Measurements from ENCODE around the gene ZNF135. TPM values are rescaled to one million over a fixed set of nuclear protein-coding genes. Genes with fewer than 3 reads are reported as not detected.
A peak's percentile ranks its signal among the peaks of the same experiment; 100 is the strongest.

Gene ZNF135
- total RNA-seq, result under 1 TPM; 0.27 to 0.48 (median 0.37) TPM

DNA sequence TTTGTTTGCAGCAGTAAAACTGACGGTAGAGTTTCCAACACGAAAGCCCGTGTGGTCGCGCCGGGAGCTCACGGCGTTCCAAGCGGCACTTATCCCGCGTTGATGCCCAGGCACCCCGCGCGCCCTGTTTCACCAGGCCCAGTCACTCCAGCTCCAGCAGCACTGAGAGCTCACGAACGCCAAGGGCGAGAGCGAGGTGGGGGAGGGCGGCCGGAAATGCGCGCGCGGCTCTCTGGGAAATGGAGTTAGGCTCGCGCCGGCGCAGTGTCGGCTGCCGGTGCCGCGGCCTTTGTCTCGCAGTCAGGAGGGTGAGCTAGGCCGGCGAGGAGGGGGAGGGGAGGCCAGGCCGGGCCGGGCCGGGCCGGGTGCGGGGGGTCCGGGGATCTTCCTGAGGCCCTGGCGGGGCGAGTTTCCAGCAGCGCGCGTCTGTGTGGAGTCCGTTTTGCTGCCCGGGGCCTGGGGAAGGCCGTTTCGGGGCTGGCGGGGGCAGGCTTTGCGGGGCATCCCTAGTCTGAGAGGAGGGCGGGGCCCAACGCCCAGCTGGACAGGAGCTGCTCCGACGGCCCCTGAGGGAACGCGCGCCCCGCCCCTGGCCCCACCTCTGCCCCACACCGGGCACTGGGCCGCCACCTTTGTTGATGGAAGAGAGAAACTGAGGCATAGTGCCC is at the start of gene ZNF135:
ZNF135 (plus strand) TSS at position 280 of the 668 bp plus-strand sequence. CDS start 721 bp downstream, outside the sequence.
- Mint-ChIP-seq H3K4me3 (peak within 1 kb of the TSS; percentile 64), H3K36me3 (ENCODE audit: insufficient read depth) (peaks cover 11% of the 10 kb centered on the region), H3K27me3 (ENCODE audit: low read depth) (peaks cover 28% of the 10 kb centered on the region), H3K9me3 (peaks cover 38% of the 10 kb centered on the region), H3K4me1 (ENCODE audit: low read depth) (peaks cover 3% of the 10 kb centered on the region)
- peak; percentile 47 for DNase-seq
- peak; percentile 86 to 88 for ATAC-seq

DNA sequence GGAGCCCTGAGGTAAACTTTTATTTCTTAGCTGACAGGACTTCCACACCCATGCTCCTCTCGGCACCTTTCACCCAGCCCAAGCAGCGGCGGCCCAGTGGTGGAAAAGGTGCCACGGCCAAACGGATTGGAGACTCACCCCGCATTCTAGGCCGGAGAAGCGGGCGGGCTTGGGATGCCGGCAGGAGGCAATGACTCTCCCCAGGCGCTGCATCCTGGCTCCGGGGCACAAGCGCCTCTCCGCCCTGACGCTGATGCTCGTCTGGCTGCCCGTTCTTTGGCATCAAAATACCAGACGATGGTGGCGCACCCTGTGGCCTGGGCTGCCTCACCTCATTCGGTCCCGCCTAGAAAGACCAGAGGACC is 49.8 kb upstream of the ZNF135 start:
- H3K4me3 Mint-ChIP-seq, result no peak overlapping the region
- peaks cover 51% of the 10 kb centered on the region for H3K9me3 Mint-ChIP-seq
- ATAC-seq, result no peak

DNA sequence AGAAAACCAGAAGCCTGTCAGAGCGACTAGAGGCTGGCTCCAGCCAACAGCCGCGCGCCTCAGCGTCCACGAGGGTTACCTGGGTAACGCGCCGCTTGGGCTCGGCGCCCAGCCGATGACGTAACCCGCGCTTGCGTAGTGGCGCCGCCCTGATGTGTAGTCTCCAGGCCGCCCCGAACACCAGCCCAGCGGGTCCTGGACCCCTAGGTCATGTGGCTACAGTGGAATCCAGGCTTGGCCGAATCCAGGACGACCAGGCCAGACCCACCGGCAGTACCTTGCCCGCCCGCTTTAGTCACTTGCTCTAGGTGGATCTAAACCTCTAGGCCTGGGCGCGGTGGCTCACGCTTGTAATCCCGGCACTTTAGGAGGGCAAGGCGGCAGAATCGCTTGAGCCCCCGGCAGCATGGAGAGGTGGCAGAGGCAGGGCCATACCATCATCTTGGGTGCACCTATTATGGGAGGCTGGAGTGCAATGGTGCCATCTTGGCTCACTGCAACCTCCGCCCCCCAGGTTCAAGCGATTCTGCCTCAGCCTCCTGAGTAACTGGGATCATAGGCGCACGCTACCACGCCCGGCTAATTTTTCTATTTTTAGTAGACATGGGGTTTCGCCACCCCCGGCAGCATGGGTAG is 49.3 kb upstream of the ZNF135 start:
- no peaks in the 10 kb centered on the region for H3K27me3 Mint-ChIP-seq (ENCODE audit: low read depth)
- peaks cover 47% of the 10 kb centered on the region for H3K9me3 Mint-ChIP-seq
- H3K4me1 Mint-ChIP-seq (ENCODE audit: low read depth), result peaks cover 1% of the 10 kb centered on the region
- peaks cover 26% of the 10 kb centered on the region for H3K36me3 Mint-ChIP-seq (ENCODE audit: insufficient read depth)
- peak overlapping the region; percentile 42 for H3K4me3 Mint-ChIP-seq
- DNase-seq, result peak; percentile 34
- ATAC-seq, result peak; percentile 82 to 86

More for the DNA sequence above, 49.8 kb upstream of the ZNF135 start:
- peaks cover 6% of the 10 kb centered on the region for H3K4me1 Mint-ChIP-seq (ENCODE audit: low read depth)
- H3K36me3 Mint-ChIP-seq (ENCODE audit: insufficient read depth), result peaks cover 31% of the 10 kb centered on the region
- H3K27me3 Mint-ChIP-seq (ENCODE audit: low read depth), result no peaks in the 10 kb centered on the region
- no peak for DNase-seq

DNA sequence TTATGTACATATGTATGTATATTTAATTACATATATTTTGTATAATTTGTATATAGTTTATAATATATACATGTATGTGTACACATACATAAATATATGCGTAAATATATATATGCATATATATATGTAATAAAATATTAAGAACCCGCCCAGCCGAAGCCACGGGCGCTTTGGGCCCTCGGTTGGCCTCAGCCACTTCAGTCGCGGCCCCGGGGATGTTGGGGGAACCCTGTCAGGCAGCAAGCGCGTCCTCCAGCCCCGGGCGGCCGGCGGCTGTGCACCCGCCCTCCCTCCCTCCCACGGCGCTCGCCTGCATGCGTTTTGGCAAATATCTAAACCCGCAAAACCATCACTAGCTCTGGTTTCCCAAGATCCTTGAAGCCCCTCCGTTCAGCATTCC is 48.6 kb upstream of the ZNF135 start:
- Mint-ChIP-seq H3K27me3 (ENCODE audit: low read depth) (no peaks in the 10 kb centered on the region), H3K9me3 (peaks cover 44% of the 10 kb centered on the region), H3K36me3 (ENCODE audit: insufficient read depth) (peaks cover 19% of the 10 kb centered on the region), H3K4me1 (ENCODE audit: low read depth) (no peaks in the 10 kb centered on the region), H3K4me3 (peak overlapping the region; percentile 54)
- ATAC-seq (no peak), DNase-seq (no peak)

DNA sequence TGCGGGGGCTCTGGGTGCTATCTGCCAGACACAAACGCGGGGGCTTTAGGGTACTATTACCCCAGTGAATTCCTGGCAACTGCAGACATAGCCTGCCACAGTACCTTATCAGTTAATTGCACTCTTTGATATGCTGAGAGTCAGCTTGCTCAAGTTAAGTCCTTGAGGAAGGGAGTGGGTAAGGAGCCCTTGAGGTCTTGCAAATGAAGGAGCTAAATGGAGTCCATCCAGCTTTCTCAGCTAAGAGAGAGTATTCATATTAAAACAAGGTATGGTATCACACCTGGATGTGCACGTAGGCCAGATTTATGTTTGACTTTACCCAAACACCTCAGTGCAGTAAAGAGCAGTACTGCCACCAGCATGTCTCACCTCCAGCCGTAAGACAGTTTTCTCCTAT is 44.9 kb upstream of the ZNF135 start:
- H3K9me3 Mint-ChIP-seq, result peaks cover 29% of the 10 kb centered on the region

DNA sequence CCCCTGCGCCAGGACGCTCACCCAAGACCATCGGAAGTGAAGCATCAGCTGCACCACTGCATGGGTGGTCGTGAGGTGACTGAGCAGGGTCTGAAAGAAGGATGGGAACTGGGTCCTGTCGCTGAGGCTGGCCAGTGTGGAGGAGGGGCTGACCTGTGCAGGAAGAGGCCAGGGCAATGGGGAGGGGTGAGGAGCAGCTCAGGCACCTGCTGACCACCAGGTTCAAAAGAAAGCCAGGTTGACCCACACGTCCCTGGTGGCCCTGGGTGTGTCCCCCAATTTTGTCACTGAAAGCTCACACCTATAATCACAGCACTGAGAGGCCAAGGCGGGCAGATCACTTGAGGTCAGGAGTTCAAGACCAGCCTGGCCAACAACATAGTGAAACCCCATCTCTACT is 39.0 kb upstream of the ZNF135 start:
- no peaks in the 10 kb centered on the region for H3K4me1 Mint-ChIP-seq (ENCODE audit: low read depth)
- peaks cover 5% of the 10 kb centered on the region for H3K27me3 Mint-ChIP-seq (ENCODE audit: low read depth)
- no peaks in the 10 kb centered on the region for H3K36me3 Mint-ChIP-seq (ENCODE audit: insufficient read depth)
- ATAC-seq (no peak), DNase-seq (no peak)
- H3K4me3 Mint-ChIP-seq, result no peak overlapping the region
- H3K9me3 Mint-ChIP-seq, result peaks cover 26% of the 10 kb centered on the region

More for the DNA sequence above, 44.9 kb upstream of the ZNF135 start:
- ATAC-seq, result no peak
- Mint-ChIP-seq H3K27me3 (ENCODE audit: low read depth) (peaks cover 5% of the 10 kb centered on the region), H3K4me3 (no peak overlapping the region), H3K4me1 (ENCODE audit: low read depth) (no peaks in the 10 kb centered on the region), H3K36me3 (ENCODE audit: insufficient read depth) (no peaks in the 10 kb centered on the region)
- no peak for DNase-seq

DNA sequence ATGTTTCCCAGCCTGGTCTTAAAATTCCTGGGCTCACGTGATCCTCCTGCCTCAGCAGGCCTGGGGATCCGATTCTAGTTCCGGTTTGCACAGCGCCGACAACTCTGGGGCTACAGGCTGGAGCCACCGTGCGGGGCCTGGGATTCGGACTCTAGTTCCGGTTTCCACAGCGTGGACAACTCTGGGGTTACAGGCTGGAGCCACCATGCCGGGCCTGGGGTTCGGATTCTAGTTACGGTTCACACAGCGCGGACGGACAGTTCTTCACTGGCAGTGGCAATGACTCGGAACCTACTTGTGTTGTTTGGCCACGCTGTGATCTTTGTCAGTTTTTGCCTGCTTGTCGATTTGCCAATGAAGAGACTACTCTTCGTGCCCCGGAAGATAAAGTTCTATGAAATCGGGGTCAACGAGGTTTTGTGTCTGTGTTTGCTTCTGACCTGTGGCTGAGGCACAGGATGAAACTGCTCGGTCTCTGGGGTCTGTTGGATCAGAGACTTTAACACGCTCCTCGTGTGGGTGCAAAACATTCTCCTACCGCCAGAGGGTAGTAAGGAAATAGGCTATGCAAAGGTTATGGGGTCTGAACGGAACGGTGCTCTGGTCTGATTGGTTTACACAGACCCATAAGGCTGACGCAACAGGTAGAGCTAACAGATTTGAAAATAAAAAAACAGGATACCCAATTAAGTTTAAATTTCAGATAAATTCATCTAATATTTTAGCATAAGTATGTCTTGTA is 37.4 kb upstream of the ZNF135 start:
- peak; percentile 59 to 71 for ATAC-seq
- no peak overlapping the region for H3K4me3 Mint-ChIP-seq
- no peak for DNase-seq
- no peaks in the 10 kb centered on the region for H3K4me1 Mint-ChIP-seq (ENCODE audit: low read depth)
- H3K9me3 Mint-ChIP-seq, result peaks cover 28% of the 10 kb centered on the region
- no peaks in the 10 kb centered on the region for H3K36me3 Mint-ChIP-seq (ENCODE audit: insufficient read depth)
- H3K27me3 Mint-ChIP-seq (ENCODE audit: low read depth), result peaks cover 3% of the 10 kb centered on the region

DNA sequence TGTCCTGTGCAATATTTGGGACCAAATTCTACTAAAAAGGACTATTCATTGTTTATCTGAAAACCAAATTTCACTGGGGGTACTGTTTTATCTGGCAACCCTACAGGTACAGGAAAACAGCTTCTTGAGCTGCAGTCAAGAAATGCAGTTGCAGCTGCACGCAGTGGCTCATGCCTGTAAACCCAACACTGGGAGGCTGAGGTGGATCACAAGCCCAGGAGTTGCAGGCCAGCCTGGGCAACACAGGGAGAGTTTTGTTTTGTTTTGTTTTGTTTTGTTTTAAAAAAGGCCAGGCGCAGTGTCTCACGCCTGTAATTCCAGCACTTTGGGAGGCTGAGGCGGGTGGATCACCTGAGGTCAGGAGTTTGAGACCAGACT is 36.8 kb upstream of the ZNF135 start:
- H3K4me3 Mint-ChIP-seq, result no peak overlapping the region
- DNase-seq (no peak), ATAC-seq (no peak)
- H3K27me3 Mint-ChIP-seq (ENCODE audit: low read depth), result peaks cover under 1% of the 10 kb centered on the region
- no peaks in the 10 kb centered on the region for H3K4me1 Mint-ChIP-seq (ENCODE audit: low read depth)
- H3K36me3 Mint-ChIP-seq (ENCODE audit: insufficient read depth), result no peaks in the 10 kb centered on the region
- H3K9me3 Mint-ChIP-seq, result peaks cover 31% of the 10 kb centered on the region

DNA sequence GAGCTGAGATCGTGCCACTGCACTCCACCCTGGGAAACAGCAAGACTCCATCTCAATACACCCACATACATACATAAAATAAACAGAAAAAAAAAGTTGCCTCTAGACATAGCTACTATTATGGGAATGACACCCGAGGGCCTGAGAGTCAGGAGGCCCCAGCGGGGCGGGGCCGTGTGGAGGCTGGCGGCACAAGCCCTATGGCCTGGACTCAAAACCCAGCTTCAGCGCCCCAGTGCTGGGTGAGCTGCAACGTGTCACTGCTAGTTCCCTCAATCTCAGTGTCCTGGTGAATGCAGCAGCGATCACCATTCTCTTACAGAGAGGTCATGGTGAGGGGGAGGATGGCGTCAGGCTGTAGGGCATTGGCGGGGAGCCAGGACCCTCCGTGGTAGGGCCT is 34.4 kb upstream of the ZNF135 start:
- no peak for ATAC-seq
- peaks cover 41% of the 10 kb centered on the region for H3K9me3 Mint-ChIP-seq

DNA sequence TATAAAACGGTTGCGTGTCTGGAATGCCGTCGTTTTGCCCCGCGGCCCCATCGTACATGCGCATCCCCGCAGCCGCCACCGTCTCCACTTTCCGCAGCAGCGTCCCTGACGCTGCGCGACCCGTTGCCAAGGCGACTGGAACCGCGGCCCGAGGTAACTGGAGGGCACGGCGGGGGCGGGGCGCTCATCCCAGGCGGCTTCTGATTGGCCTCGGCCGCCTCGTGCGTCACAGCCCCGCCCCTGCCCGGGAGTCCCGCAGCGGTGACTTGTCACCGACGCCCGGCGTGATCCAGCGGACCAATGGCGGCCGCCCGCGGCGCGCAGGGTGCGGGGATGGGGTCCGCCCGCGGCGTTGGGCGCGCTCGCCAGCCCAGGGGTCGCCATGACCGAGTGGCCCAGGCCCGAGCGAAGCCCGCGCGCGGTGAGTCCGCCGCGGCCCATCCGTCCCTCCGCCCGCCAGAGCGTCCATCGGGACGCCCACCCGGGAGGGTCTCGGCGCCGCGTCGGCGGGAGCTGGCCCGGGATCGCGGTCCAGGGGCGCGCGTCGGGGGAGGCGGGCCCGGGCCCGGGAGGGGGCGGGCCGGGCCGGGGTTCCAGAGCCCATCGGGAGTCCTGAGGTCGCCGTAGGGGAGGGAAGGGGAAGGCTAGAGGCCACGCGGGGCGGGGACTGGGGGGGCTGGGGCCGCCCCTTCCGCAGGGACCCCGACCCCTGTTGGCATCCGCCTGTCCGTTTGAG is 25.2 kb upstream of the ZNF135 start, which contains the start of gene ZSCAN1:
ZSCAN1 (plus strand) TSS at position 285 of the 736 bp plus-strand sequence. CDS start 3,812 bp downstream, outside the sequence.
- Mint-ChIP-seq H3K9me3 (peaks cover 27% of the 10 kb centered on the region), H3K36me3 (ENCODE audit: insufficient read depth) (peaks cover 9% of the 10 kb centered on the region), H3K4me3 (no peak within 1 kb of the TSS), H3K4me1 (ENCODE audit: low read depth) (no peaks in the 10 kb centered on the region), H3K27me3 (ENCODE audit: low read depth) (peaks cover 29% of the 10 kb centered on the region)
- ATAC-seq (peak; percentile 61 to 67), DNase-seq (no peak)

More for the DNA sequence above, 34.4 kb upstream of the ZNF135 start:
- Mint-ChIP-seq H3K4me3 (no peak overlapping the region), H3K36me3 (ENCODE audit: insufficient read depth) (no peaks in the 10 kb centered on the region), H3K4me1 (ENCODE audit: low read depth) (no peaks in the 10 kb centered on the region), H3K27me3 (ENCODE audit: low read depth) (no peaks in the 10 kb centered on the region)
- DNase-seq, result no peak

DNA sequence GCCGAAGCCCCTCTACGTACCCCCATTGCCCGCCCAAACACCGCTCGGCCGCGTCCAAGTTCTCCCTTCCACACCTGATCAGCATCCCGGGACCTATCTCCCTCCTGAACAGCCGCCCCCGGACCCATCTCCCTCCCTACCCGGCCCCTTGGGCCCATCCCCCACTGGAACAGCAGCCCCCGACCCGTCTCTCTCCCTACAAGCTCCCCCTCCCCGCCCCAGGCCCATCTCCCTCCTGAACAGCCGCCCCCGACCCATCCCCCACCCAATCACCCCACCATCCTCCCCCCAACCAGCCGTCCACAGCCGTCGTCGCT is 24.6 kb upstream of the ZNF135 start:
- DNase-seq, result no peak
- Mint-ChIP-seq H3K36me3 (ENCODE audit: insufficient read depth) (peaks cover 9% of the 10 kb centered on the region), H3K27me3 (ENCODE audit: low read depth) (peaks cover 29% of the 10 kb centered on the region), H3K9me3 (peaks cover 25% of the 10 kb centered on the region), H3K4me1 (ENCODE audit: low read depth) (no peaks in the 10 kb centered on the region), H3K4me3 (no peak overlapping the region)
- ATAC-seq, result no peak

DNA sequence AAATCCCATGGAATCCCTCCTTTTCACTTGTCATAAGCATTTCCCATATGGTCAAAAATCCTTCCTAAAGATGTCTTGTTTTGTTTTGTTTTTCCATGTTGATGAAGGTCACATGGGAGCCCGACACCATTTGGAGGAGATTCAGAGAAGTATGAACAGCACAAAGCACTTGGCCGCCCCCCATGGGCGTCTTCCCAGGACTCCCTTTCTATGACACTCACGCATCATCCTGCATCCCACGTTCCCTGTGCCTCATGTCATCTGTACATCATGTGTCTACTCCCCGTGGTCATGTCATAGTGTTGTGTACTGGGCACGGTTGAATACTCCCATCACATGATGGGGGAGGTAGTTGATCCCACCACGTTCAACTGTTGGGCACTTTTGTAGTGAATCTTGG is 23.2 kb upstream of the ZNF135 start:
- no peak for ATAC-seq
- H3K36me3 Mint-ChIP-seq (ENCODE audit: insufficient read depth), result peaks cover 9% of the 10 kb centered on the region
- peaks cover 23% of the 10 kb centered on the region for H3K9me3 Mint-ChIP-seq
- no peak for DNase-seq
- peaks cover 29% of the 10 kb centered on the region for H3K27me3 Mint-ChIP-seq (ENCODE audit: low read depth)
- H3K4me1 Mint-ChIP-seq (ENCODE audit: low read depth), result no peaks in the 10 kb centered on the region
- no peak overlapping the region for H3K4me3 Mint-ChIP-seq

DNA sequence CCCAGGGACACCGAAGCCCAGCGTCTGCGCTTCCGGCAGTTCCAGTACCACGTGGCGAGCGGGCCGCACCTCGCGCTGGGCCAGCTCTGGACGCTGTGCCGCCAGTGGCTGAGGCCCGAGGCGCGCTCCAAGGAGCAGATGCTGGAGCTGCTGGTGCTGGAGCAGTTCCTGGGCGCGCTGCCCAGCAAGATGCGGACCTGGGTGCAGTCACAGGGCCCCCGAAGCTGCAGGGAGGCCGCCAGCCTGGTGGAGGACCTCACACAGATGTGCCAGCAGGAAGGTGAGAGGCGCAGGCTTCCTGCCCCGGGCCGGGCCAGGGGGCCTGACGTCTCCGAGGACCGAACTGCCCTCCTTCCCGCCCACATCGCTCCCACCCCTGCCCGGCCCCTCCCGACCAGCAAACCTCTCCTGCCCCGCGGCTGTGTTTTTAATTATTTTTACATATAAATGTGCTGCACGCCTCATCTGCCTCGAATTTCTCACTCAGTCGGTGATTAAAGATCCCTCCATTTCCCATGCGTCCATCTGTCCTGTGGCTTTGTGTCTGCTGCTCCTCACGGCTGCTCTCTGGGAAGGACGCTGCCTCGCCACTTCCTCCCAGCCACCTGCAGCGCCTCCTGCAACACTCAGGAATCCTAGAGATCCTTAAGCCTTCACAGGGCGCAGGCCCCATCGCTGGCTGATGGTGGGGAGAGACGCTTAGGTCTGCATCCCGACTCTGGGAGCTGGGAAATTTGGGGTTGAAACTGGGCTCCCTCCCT is 21.0 kb upstream of the ZNF135 start:
- Mint-ChIP-seq H3K27me3 (ENCODE audit: low read depth) (peaks cover 26% of the 10 kb centered on the region), H3K4me3 (no peak overlapping the region), H3K4me1 (ENCODE audit: low read depth) (no peaks in the 10 kb centered on the region), H3K9me3 (peaks cover 23% of the 10 kb centered on the region), H3K36me3 (ENCODE audit: insufficient read depth) (peaks cover 9% of the 10 kb centered on the region)
- DNase-seq, result no peak
- no peak for ATAC-seq

Data from activated T-cell treated with anti-CD3 and anti-CD28 coated beads, Interleukin-2, amount 50 U/mL, for 4 hours (primary cell).